ENCODE measurements around the gene USP34.
"Not testable (repeated sequence)": the region's sequence is repeated elsewhere in the genome, so short reads cannot be mapped to it uniquely, and the experiment has no call there.

USP34 gene

GRCh38 chr2:61178603-61179545 is 292.0 kb downstream of the USP34 start:
- no peak for DNase-seq

DNA sequence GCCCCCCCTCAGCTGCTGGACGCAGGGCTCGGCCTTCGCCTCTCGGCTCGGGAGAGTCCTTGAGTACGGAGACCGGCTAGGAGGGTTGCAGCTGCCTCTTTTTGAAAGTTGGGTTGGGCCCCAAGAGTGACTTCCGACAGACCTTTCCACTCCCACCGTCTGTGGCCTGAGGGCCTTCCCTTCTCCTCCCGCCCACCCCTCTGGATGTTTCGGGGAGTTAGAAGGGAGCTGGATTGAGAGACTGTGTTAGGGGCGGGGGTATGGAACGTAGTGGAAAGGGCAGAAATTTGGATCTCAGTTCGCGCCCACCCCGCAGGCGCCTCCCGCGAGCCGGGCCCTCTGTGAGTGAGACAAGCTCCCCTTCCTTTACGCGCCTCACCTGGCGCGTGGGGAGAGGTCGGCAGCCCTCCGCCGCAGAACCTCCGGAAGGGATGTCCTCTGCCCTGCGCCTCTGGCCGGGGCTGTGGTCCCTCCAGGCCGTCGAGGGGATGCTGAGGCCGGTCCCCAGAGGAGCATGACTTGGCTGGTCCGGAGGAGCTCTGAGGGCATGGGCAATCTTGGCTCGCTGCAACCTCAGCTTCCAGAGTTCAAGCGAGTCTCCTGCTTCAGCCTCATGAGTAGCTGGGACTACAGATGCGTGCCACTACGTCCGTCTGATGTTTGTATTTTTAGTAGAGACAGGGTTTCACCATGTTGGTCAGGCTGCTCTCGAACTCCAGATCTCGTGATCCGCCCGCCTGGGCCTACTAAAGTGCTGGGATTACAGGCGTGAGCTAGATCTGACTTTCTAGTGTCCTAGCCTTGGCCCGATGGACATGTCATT is 292.9 kb downstream of the USP34 start:
- peak; percentile 25 for DNase-seq

DNA sequence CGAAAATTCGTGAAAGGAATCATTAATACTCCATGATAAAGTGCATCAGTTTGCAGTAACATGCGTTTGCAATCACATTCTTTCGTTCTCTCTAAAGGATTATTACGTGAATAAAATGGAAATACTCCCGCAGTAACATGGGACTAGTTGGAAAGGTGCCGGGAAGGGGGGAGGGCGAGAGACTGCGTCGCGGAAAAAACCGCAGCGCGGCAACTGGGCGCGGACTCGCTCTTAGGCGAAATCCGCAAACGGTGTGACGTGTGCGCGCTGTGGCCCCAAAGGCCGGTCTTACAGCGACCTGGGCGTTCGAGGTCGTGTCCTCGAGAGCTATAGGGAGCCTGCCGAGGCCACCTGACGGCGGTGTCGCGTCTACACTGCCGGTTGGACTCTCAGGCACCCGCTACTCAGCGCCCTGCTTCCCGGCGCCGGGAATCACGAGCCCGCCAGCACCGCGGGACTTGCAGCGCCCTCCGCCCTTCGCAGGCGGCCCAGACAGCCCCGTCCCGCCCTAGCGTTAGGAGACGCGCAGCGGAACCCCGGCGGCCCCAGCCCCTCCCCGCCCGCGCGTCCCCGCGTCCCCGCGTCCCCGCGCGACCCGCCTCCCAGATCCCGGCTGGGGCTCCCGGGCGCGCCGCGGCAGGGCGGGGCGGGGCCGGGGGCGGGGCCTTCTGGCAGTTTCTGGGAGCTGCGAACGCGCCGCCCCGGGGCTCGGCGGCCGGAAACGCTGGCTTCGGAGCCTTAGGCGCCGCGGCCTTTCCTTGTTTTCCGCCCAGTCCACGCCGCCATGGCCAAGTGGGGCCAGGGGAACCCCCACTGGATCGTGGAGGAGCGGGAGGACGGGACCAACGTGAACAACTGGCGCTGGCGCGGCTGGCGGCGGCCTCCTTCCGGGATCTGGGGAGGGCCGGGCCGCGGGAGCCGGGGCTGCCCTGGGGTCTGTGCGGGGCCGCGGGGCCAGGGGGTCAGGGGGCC is 293.8 kb downstream of the USP34 start:
- DNase-seq: peak; percentile 95

GRCh38 chr2:61175036-61175435 is 295.9 kb downstream of the USP34 start:
- DNase-seq: no peak

DNA sequence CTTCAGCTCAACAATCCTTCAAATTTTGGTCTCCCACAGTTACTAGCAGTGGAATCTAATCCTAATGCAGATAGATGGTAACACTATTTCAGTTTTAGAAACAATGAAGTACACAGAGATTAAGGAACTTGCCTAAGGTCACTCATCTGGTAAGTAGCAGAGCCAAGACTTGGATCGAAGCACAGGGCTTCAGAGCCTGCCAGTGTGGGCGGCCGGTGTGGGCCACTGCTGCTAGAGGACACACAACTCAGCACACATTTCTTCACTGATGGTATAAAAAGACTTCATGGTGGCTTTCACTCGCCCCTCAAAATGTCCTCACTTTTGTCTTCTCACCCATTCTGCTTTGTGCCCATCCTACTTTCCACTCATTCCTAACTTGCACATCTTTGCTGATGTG is 297.8 kb downstream of the USP34 start:
- DNase-seq: no peak

DNA sequence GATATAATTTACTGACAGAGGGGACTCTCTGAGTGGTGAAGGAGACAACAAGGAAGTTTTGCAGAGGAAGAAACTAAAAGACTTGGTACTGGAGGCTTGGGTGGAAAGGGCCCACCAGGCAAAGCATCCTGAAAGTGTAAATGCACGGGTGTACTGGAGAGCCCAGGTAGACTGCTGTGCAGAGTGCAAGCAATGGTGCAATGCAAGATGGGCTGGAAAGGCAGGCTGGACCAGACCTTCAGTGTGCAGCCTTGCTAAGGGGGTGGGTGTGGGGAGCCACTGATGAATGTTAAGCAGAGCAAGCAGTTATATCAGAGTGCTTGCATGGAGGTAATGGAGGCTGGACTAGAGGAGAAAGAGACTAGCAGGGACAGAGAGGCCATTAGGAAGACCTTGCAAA is 298.2 kb downstream of the USP34 start:
- no peak for DNase-seq

DNA sequence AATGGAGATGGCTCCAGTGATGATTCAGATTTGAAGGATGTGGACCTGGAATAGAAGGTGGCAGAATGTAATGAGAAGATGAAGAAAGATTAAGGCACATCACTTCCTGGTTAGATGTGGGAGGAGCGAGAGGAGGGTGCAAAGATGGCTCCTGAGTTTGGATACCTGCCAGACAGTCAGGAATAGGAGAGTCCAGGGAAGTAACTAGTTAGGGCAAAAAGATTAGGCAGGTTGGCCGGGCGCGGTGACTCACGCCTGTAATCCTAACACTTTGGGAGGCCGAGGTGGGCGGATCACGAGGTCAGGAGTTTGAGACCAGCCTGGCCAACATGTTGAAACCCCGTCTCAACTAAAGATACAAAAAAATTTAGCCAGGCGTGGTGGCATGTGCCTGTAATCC is 303.3 kb downstream of the USP34 start:
- DNase-seq: no peak

DNA sequence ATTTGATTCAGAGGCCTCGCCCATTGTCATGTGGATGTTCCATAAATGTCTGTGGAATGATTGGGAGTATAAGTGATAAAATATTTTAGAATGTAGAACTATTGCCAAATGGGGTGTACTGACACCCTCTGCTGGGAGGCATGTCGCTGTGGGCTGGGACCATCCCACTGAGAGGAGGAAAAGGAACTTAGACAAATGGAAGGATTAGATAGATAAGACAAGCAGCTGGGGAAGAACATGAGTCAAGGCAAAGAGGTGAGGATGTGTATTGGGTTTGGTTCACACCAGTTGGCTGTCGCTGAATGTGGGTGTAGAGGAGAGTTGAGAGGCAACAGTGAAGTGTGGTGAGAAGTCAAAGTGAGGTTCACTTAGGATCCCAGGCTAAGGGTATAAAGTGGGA is 304.9 kb downstream of the USP34 start:
- DNase-seq: no peak

GRCh38 chr2:61165082-61165481 is 305.8 kb downstream of the USP34 start:
- DNase-seq: not testable (repeated sequence)

DNA sequence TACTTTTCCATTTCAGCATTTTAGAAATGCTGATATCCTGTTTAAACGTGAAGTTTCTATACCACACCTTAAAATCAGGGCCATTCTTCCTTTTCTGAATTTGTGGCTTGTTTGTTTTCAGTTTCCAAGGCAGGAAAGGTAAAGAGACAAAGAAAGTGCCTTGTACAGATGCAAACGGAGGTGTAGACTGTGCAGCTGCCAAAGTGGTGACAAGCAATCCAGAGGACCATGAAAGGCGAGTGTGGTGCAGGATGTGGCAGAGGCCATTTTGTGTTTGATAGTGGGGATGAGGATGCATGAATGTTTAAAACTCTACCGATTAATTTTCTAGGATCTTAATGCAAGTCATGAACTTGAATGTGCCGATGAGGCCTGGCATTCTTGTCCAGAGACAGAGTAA is 308.2 kb downstream of the USP34 start:
- no peak for DNase-seq

GRCh38 chr2:61161888-61162287 is 309.0 kb downstream of the USP34 start, which contains the start of gene C2orf74:
Gene C2orf74 (plus strand): TSS chr2:61162188. CDS start chr2:61162515, 327 bp downstream.
- DNase-seq: no peak

DNA sequence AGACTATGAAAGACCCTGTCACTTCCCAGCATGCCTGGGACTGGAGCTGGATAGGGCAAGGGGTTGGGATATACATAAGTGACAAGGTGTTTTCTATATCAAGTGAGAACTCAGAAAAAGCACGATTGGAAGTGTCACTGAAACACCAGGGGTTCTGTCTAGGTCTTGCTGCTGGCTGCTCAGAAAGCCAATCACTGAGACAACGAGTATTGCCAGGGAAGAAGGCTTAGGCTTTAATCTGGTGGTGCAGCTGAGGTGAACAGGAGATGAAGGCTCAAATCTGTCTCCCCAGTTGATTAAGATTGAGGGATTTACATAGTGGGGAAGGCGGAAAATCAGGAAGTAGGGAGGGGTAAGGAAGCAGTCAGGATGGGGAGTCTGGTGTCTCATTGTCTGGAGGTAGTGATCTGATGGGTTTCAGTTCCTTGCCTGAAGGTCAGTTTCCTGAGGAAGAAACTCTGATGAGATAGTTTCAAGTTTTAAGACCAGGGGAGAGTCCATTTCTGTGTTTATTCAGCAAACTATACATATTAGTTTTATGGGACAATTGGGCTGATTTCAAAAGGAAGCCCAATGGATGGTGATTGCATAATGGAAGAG is 312.4 kb downstream of the USP34 start:
- DNase-seq: no peak

GRCh38 chr2:61157371-61158003 is 313.4 kb downstream of the USP34 start:
- DNase-seq: no peak

DNA sequence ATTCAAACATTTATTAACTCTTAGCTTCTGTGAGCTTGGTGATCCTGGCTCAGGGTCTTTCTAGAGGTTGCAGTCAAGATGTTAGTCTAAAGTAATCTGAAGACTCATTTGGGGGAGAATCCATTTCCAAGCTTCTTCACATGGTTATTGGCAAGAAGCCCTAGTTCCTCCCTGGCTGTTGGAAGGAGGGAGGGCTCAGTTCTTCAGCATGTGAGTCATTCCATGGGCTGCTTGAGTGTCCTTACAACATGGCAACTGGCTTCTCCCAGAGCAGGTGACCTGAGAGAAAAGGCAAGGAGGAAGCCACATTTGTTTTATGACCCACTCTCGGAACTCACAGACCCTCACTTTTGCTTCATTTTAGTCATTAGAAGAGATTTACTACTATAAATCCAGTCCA is 319.5 kb downstream of the USP34 start:
- DNase-seq: peak; percentile 35

GRCh38 chr2:61149074-61149473 is 321.8 kb downstream of the USP34 start:
- DNase-seq: no peak

DNA sequence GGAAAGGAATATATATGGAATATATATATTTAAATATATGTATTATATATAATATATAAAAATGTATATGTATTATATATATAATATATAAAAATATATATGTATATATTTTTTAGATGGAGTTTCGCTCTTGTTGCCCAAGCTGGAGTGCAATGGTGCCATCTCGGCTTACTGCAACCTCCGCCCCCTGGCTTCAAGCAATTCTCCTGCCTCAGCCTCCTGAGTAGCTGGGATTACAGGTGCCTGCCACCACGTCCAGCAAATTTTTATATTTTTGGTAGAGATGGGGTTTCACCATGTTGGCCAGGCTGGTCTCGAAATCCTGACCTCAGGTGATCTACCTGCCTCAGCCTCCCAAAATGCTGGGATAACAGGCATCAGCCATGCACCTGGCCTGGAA is 322.8 kb downstream of the USP34 start:
- DNase-seq: not testable (repeated sequence)

- no peak for DNase-seq
Observed at GRCh38 chr2:61145990-61146389, 324.9 kb downstream of the USP34 start.

DNA sequence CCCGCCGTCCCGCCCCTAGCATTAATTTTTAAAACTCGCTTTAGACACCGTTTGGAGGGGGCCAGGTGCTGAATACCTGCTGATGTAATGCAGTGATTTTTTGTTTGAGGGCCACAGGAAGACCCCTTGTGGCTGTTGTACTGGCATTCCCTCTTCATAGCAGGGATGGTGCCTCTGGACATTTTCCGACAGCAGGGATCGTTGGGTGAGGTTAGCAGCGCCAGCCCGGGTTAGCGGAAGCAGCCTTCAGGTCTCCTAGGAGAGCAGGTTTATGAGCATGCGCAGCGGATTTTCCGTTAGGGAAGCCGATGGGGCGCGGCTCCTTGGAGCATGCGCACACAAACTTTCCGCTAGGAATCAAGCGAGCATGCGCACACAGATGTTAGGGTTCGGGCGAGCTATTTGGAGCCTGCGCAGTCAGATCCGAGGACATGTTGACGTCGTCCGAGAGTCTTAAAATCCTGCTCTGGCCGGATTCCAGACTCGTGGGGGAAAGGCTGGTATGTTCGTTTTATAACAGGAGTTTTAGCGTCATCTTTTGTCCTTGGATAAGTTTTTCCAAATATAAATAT is 326.1 kb downstream of the USP34 start:
- peak; percentile 98 for DNase-seq

- DNase-seq: no peak
Observed at GRCh38 chr2:61141151-61141550, 329.7 kb downstream of the USP34 start.

DNA sequence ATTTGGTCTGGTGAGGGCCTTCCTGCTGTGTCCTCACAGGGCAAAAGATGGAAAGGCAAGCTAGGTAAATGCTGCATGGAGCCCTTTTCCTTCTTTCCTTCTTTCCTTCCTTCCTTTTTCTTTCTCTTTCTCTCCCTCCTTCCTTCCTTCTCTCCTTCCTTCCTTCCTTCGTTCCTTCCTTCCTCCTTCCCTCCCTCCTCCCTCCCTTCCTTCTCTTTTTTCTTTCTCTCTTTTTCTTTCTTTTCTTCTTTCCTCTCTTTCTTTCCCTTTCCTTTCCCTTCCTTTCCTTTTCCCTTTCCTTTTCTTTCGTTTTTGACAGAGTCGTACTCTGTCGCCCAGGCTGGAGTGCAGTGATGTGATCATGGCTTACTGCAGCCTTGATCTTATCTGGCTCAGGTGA is 332.0 kb downstream of the USP34 start:
- no peak for DNase-seq

Data from fibroblast of skin of right quadriceps (primary cell).